ENCODE measurements around the gene SDHB. TPM values are rescaled to one million over a fixed set of nuclear protein-coding genes. Genes with fewer than 3 reads are reported as not detected.

The SDHB gene
- total RNA-seq, 2 experiments from 2014 or later, result 105 to 106 TPM

GRCh38 chr1:17021896-17022295 is 31.9 kb downstream of the SDHB start:
- H3K9me2 ChIP-seq (ENCODE audit: insufficient read depth, low read length), result no peaks in the 10 kb centered on the region
- H3K4me1 ChIP-seq (ENCODE audit: insufficient read depth, low read length, poor library complexity, severe bottlenecking), result no peaks in the 10 kb centered on the region
- no TSS peak for BruUV-seq (replicated peaks)
- H3K27ac ChIP-seq (ENCODE audit: low read depth, low read length, poor library complexity, severe bottlenecking), result no peak overlapping the region
- ChIA-PET POLR2A (no interaction called here), CTCF (ENCODE audit: unreplicated experiment) (no interaction called here)
- TF ChIP-seq CTCF (conservative IDR thresholded peaks at IDR 0.05; ENCODE audit: low read length) (no peak), EZH2phosphoT487 (IDR thresholded peaks at IDR 0.05; ENCODE audit: borderline replicate concordance, low read depth, low read length) (no peak)
- no peak overlapping the region for H3K4me3 ChIP-seq (ENCODE audit: low read depth, low read length, poor library complexity, severe bottlenecking)
- no peak overlapping the region for H3K4me2 ChIP-seq (ENCODE audit: low read length)
- DNase-seq (ENCODE audit: low spot score), result no peak
- intact Hi-C loops (cut with micrococcal nuclease; ENCODE audit: unreplicated experiment), result no loop called here
- no peaks in the 10 kb centered on the region for H3K9me3 ChIP-seq (ENCODE audit: low read length)
- peaks cover 91% of the 10 kb centered on the region for H3K36me3 ChIP-seq (ENCODE audit: insufficient read depth, low read length)
- H4K20me1 ChIP-seq (ENCODE audit: insufficient read depth, low read length), result no peaks in the 10 kb centered on the region
- H2AFZ ChIP-seq (ENCODE audit: low read length), result no peak overlapping the region
- no peaks in the 10 kb centered on the region for H3K79me2 ChIP-seq (ENCODE audit: insufficient read depth, low read depth, low read length)

GRCh38 chr1:17020502-17020901 is 33.3 kb downstream of the SDHB start:
- no peak overlapping the region for H2AFZ ChIP-seq (ENCODE audit: low read length)
- H4K20me1 ChIP-seq (ENCODE audit: insufficient read depth, low read length), result no peaks in the 10 kb centered on the region
- H3K4me2 ChIP-seq (ENCODE audit: low read length), result no peak overlapping the region
- H3K4me1 ChIP-seq (ENCODE audit: insufficient read depth, low read length, poor library complexity, severe bottlenecking), result no peaks in the 10 kb centered on the region
- ChIA-PET POLR2A (no interaction called here), CTCF (ENCODE audit: unreplicated experiment) (no interaction called here)
- no peaks in the 10 kb centered on the region for H3K9me2 ChIP-seq (ENCODE audit: insufficient read depth, low read length)
- no peaks in the 10 kb centered on the region for H3K9me3 ChIP-seq (ENCODE audit: low read length)
- intact Hi-C loops (cut with micrococcal nuclease; ENCODE audit: unreplicated experiment), result no loop called here
- no TSS peak for BruUV-seq (replicated peaks)
- no peak overlapping the region for H3K27ac ChIP-seq (ENCODE audit: low read depth, low read length, poor library complexity, severe bottlenecking)
- peaks cover 78% of the 10 kb centered on the region for H3K36me3 ChIP-seq (ENCODE audit: insufficient read depth, low read length)
- DNase-seq (ENCODE audit: low spot score), result no peak
- no peak overlapping the region for H3K4me3 ChIP-seq (ENCODE audit: low read depth, low read length, poor library complexity, severe bottlenecking)
- TF ChIP-seq CTCF (conservative IDR thresholded peaks at IDR 0.05; ENCODE audit: low read length) (no peak), EZH2phosphoT487 (IDR thresholded peaks at IDR 0.05; ENCODE audit: borderline replicate concordance, low read depth, low read length) (no peak)
- H3K79me2 ChIP-seq (ENCODE audit: insufficient read depth, low read depth, low read length), result no peaks in the 10 kb centered on the region

- intact Hi-C loops (cut with micrococcal nuclease; ENCODE audit: unreplicated experiment), result no loop called here
- Histone ChIP-seq H3K36me3 (ENCODE audit: insufficient read depth, low read length) (peaks cover 62% of the 10 kb centered on the region), H4K20me1 (ENCODE audit: insufficient read depth, low read length) (no peaks in the 10 kb centered on the region), H3K4me3 (ENCODE audit: low read depth, low read length, poor library complexity, severe bottlenecking) (no peak overlapping the region), H3K79me2 (ENCODE audit: insufficient read depth, low read depth, low read length) (no peaks in the 10 kb centered on the region), H3K9me3 (ENCODE audit: low read length) (no peaks in the 10 kb centered on the region), H3K4me1 (ENCODE audit: insufficient read depth, low read length, poor library complexity, severe bottlenecking) (no peaks in the 10 kb centered on the region), H3K9me2 (ENCODE audit: insufficient read depth, low read length) (no peaks in the 10 kb centered on the region), H3K4me2 (ENCODE audit: low read length) (no peak overlapping the region), H2AFZ (ENCODE audit: low read length) (no peak overlapping the region), H3K27ac (ENCODE audit: low read depth, low read length, poor library complexity, severe bottlenecking) (no peak overlapping the region)
- no TSS peak for BruUV-seq (replicated peaks)
- TF ChIP-seq EZH2phosphoT487 (IDR thresholded peaks at IDR 0.05; ENCODE audit: borderline replicate concordance, low read depth, low read length) (no peak), CTCF (conservative IDR thresholded peaks at IDR 0.05; ENCODE audit: low read length) (no peak)
- DNase-seq (ENCODE audit: low spot score), result no peak
- POLR2A ChIA-PET, result no interaction called here
- CTCF ChIA-PET (ENCODE audit: unreplicated experiment), result no interaction called here
Measured at GRCh38 chr1:17018849-17019248, 35.0 kb downstream of the SDHB start.
